GM12872 (cell line): Measurements from ENCODE around the gene FAM124A.
A peak's percentile ranks its signal among the peaks of the same experiment; 100 is the strongest.

Source experiments
- TF ChIP-seq, protein P1 (sequence below): IDR thresholded peaks from 3 replicates; pipeline ENCODE4 v1.5.1; 2011; ENCODE audit warnings: low read depth, mild to moderate bottlenecking, low read length, moderate library complexity; ENCODE audit not compliant: insufficient read depth

Gene FAM124A

DNA sequence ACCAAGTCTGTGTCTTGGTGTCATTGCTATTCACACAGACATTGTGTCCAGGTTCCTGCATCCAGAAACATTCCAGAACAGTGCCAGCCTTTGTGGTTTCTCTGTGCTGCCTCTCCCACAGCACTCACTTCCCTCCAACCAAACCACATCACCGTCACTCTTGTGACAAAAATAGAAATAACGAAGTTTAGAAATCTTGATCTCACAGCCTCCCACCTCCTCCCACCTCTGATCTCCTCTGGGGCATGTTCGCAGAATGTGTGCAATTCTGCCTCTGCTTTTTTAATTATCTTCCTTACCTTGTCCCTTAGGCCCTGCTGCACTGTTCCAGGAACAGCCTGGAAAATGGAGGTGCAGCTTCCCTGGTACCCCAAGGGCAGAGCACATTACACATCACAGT lies 108.6 kb downstream of the FAM124A start:
- TF ChIP-seq, protein P1, sequence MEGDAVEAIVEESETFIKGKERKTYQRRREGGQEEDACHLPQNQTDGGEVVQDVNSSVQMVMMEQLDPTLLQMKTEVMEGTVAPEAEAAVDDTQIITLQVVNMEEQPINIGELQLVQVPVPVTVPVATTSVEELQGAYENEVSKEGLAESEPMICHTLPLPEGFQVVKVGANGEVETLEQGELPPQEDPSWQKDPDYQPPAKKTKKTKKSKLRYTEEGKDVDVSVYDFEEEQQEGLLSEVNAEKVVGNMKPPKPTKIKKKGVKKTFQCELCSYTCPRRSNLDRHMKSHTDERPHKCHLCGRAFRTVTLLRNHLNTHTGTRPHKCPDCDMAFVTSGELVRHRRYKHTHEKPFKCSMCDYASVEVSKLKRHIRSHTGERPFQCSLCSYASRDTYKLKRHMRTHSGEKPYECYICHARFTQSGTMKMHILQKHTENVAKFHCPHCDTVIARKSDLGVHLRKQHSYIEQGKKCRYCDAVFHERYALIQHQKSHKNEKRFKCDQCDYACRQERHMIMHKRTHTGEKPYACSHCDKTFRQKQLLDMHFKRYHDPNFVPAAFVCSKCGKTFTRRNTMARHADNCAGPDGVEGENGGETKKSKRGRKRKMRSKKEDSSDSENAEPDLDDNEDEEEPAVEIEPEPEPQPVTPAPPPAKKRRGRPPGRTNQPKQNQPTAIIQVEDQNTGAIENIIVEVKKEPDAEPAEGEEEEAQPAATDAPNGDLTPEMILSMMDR = no peak

DNA sequence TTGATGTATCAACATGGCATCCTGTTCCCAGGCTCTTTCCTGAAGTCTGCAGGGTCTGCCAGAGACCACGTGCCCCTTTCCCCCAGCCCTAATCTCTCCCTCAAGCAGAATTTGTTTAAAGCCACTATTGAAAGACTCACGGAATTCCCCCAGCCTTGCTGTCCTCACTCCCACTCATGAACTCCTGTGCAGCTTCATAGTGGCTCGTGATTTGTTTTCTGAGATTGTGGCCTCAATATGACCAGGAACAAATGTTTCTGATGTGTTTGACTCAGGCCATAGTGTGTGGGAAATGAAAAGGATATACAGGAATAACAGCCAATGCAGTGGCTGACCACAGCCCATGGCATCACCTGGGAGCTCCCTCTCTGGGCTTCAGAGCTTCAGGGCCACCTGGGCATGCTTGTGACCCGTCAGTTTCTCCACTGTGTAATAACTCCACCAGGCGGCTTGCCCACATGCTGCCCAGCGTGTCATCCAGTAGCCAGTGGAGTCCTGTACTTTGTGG lies 109.2 kb downstream of the FAM124A start:
- TF ChIP-seq, protein P1 = 0 out of 3 replicates have a peak, but pooled peaks have one; percentile 3

DNA sequence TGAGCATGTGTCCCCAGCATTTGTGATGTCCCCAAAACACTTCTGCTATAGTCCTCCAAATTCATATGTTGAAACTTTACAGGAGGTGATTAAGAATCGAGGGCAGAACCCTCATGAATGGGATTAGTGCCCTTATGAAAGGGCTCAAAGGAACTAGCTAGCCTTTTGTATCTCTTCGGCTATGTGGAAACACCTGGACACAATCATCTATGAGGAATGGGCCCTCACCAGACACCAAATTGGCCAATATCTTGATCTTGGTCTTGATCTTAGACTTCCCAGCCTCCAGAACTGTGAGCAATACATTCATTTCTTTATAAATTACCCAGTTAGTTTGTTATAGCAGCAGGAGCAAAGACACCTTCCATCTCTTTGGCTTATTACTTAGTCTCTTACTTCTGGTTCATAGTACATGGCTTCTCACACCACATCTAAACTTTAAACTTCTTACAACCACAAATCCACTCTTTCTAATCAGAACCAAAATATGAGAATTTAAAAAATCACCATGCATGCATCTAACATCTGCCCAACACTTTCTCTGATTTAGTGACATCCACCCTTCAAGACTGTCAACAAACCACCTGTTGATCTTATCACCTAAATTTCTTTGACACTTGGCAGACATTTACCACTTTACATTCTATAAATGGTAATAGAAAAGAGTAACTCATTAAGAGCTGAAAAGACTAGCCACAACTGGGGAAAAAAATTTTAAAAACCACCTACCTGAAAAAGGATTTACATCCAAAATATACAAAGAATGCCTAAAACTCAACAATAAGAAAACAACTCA lies 110.6 kb downstream of the FAM124A start:
- TF ChIP-seq, protein P1 = no peak

DNA sequence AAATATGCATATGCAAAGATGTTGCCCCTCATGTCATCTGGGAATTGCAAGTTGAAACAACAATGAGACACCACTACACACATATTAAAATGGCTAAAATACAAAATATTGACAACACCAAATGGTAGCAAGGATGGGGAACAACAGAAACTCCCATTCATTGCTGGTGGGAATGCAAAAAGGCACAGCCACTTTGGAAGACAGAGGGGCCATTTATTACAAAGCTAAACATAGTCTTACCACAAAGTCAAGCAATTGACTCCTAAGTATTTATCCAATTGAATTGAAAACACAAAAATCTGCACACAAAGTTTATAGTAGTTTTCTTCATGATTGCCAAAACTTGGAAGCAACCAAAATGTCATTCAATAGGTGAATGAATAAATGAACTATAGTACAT lies 111.2 kb downstream of the FAM124A start:
- TF ChIP-seq, protein P1 = no peak

DNA sequence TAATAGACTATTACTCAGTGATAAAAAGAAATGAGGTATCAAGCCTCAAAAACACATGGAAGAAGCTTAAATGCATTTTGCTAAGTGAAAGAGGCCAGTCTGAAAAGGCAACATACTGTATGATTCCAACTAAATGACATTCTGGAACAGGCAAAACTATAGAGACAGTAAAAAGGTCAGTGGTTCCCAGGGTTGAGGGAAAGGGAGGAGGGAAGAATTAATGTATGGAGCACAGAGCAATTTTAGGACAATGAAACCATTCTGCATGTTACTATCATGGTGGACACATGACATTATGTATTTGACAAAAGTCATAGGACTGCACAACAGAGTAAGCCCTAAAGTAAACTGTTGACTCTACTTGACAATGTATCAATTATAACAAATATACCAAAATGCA lies 111.6 kb downstream of the FAM124A start:
- TF ChIP-seq, protein P1 = no peak
